HCT116 (cell line): Measurements from ENCODE around the gene ALAD. TPM values are rescaled to one million over a fixed set of nuclear protein-coding genes. Genes with fewer than 3 reads are reported as not detected.

Experiments
- ATAC-seq: fragments of 200-7000 bp; cut with Tn5 transposase; 2 replicates; pipeline ENCODE4 v1.9.1; 2020; ENCODE audit warnings: mild to moderate bottlenecking, moderate library complexity
- Bru-seq: library from RNA; stranded (reverse); fragments of 400-500 nt; gene quantifications from one replicate; lab custom pipeline; 2021; lab: Mats Ljungman, UMichigan
- BruChase-seq, 2 experiments: library from RNA; stranded (reverse); fragments of 400-500 nt; gene quantifications; one replicate each; lab custom pipeline; 2021; lab: Mats Ljungman, UMichigan
- BruUV-seq: library from RNA; stranded (reverse); fragments of 400-500 nt; replicated peaks from 2 replicates; lab custom pipeline; 2021; lab: Mats Ljungman, UMichigan
- CTCF ChIA-PET: fragments of 300-600 bp; sonication (Branson Sonifier 250); formaldehyde crosslinking; loops from one replicate; lab custom pipeline; 2021; ENCODE audit warnings: antibody characterized with exemption; lab: Charles Lee
- POLR2A ChIA-PET: fragments of 300-600, 350-600 bp; sonication (Branson Sonifier 250); formaldehyde crosslinking; loops from one replicate; lab custom pipeline; 2021; ENCODE audit warnings: antibody characterized with exemption; lab: Charles Lee
- RAD21 ChIA-PET, 2 experiments: fragments of 300-600 bp; sonication (Branson Sonifier 250); formaldehyde crosslinking; loops; one replicate each; lab custom pipeline; 2023; ENCODE audit warnings: low total read pairs in 2 of 2; ENCODE audit not compliant: uncharacterized antibody in 2 of 2, unreplicated experiment in 2 of 2, low non-redundant PET in 1 of 2; lab: Charles Lee
- DNase-seq: peaks from one replicate; pipeline ENCODE4 v3.0.0-alpha.2; 2010; ENCODE audit warnings: low read depth, low spot score
- H2AFZ ChIP-seq: fragments of 200-600 bp; shearing (Covaris generic), sonication (generic); 2 replicates; pipeline ENCODE4 v1.6.1; 2017; ENCODE audit warnings: low read depth, mixed run types, mixed read lengths, antibody characterized with exemption, low read length; ENCODE audit not compliant: poor library complexity, severe bottlenecking
- H3K27ac ChIP-seq: 2 replicates; pipeline ENCODE4 v1.5.1; 2012; ENCODE audit warnings: low read depth, low read length
- H3K27me3 ChIP-seq: fragments of 200-600 bp; sonication (generic); 2 replicates; pipeline ENCODE4 v1.6.1; 2016; ENCODE audit warnings: mixed run types, low read length, mixed read lengths; ENCODE audit not compliant: insufficient read depth
- H3K36me3 ChIP-seq, 2 experiments: fragments of 200-500 bp in 1 of 2; fragments of 200-600 bp in 1 of 2; sonication (Bioruptor generic) in 1 of 2; sonication (generic) in 1 of 2; 2 replicates each; pipeline versions ENCODE4 v1.5.1 to v1.6.1; 2014 to 2016; ENCODE audit warnings: low read length in 2 of 2, inconsistent platforms in 1 of 2, mixed read lengths in 1 of 2, mixed run types in 1 of 2; ENCODE audit not compliant: insufficient read depth in 2 of 2, control insufficient read depth in 1 of 2
- H3K4me1 ChIP-seq, 2 experiments: fragments of 200-600 bp in 1 of 2; sonication (generic) in 1 of 2; 2 replicates each; pipeline versions ENCODE4 v1.5.1 to v1.6.1; 2012 to 2017; ENCODE audit warnings: low read length in 2 of 2, inconsistent platforms in 1 of 2, mild to moderate bottlenecking in 1 of 2, mixed read lengths in 1 of 2, mixed run types in 1 of 2, moderate library complexity in 1 of 2; ENCODE audit not compliant: insufficient read depth in 2 of 2, control insufficient read depth in 1 of 2
- H3K4me2 ChIP-seq: fragments of 200-600 bp; sonication (generic); 2 replicates; pipeline ENCODE4 v1.6.1; 2017; ENCODE audit warnings: mixed run types, low read length, mixed read lengths
- H3K4me3 ChIP-seq, 2 experiments: fragments of 200-600 bp in 1 of 2; sonication (generic) in 1 of 2; replicated peaks in 1 of 2; 2 replicates each; pipeline ENCODE4 v1.5.1; 2011 to 2016; ENCODE audit warnings: low read length in 2 of 2, control low read depth in 1 of 2, low read depth in 1 of 2, mild to moderate bottlenecking in 1 of 2, mixed read lengths in 1 of 2, mixed run types in 1 of 2
- H3K79me2 ChIP-seq: fragments of 200-600 bp; sonication (generic); 2 replicates; pipeline ENCODE4 v1.6.1; 2017; ENCODE audit warnings: mild to moderate bottlenecking, mixed run types, low read length, moderate library complexity, mixed read lengths; ENCODE audit not compliant: insufficient read depth
- H3K9ac ChIP-seq: fragments of 200-600 bp; sonication (generic); 2 replicates; pipeline ENCODE4 v1.6.1; 2016; ENCODE audit warnings: low read length, mixed read lengths
- H3K9me2 ChIP-seq: fragments of 200-600 bp; sonication (generic), shearing (Covaris generic); 2 replicates; pipeline ENCODE4 v1.6.1; 2017; ENCODE audit warnings: mixed run types, mild to moderate bottlenecking, moderate library complexity; ENCODE audit not compliant: insufficient read depth
- H3K9me3 ChIP-seq, 2 experiments: fragments of 200-500 bp in 1 of 2; fragments of 200-600 bp in 1 of 2; sonication (Bioruptor generic) in 1 of 2; sonication (generic) in 1 of 2; 2 replicates each; pipeline ENCODE4 v1.6.1; 2014 to 2017; ENCODE audit warnings: low read length in 2 of 2, mixed read lengths in 2 of 2, inconsistent platforms in 1 of 2, low read depth in 1 of 2, mild to moderate bottlenecking in 1 of 2, mixed run types in 1 of 2, moderate library complexity in 1 of 2; ENCODE audit not compliant: control insufficient read depth in 1 of 2, insufficient read depth in 1 of 2
- H4K20me1 ChIP-seq: fragments of 200-600 bp; sonication (generic), shearing (Covaris generic); 2 replicates; pipeline ENCODE4 v1.6.1; 2017; ENCODE audit warnings: mixed run types, mild to moderate bottlenecking, moderate library complexity; ENCODE audit not compliant: insufficient read depth
- CBX3 ChIP-seq: IDR thresholded peaks from 2 replicates; pipeline ENCODE4 v1.6.1; 2012; ENCODE audit warnings: low read depth
- POLR2A ChIP-seq: IDR thresholded peaks from 2 replicates; pipeline ENCODE4 v1.7.0; 2011; ENCODE audit warnings: borderline replicate concordance; ENCODE audit not compliant: insufficient read depth, insufficient read length; ENCODE audit errors: extremely low read depth
- POLR2AphosphoS5 ChIP-seq: IDR thresholded peaks from 2 replicates; pipeline ENCODE4 v1.6.1; 2011; ENCODE audit warnings: mild to moderate bottlenecking, low read depth, low read length, moderate library complexity
- SIN3A ChIP-seq: IDR thresholded peaks from 2 replicates; pipeline ENCODE4 v1.6.1; 2012; ENCODE audit warnings: low read depth
- YY1 ChIP-seq: IDR thresholded peaks from 2 replicates; pipeline ENCODE4 v1.6.1; 2011; ENCODE audit warnings: low read length, low read depth, moderate library complexity, mild to moderate bottlenecking; ENCODE audit not compliant: insufficient replicate concordance; ENCODE audit errors: extremely low read depth
- intact Hi-C: fragments of 100-400 bp; cut with micrococcal nuclease; formaldehyde crosslinking; loops from 2 replicates; pipeline ENCODE4 v1.10.0; 2022
- long read RNA-seq: library from polyadenylated mRNA; unstranded; transcript quantifications from one replicate; pipeline ENCODE4 v2.0.0, GENCODE V29; 2021; ENCODE audit not compliant: unreplicated experiment
- polyA plus RNA-seq: library from polyadenylated mRNA; unstranded; fragments of >200 nt; gene quantifications from 2 replicates; pipeline ENCODE4 v1.2.1, GENCODE V29; 2012; ENCODE audit warnings: missing spikeins
- total RNA-seq: library from RNA; stranded (reverse); gene quantifications from one replicate; pipeline ENCODE4 v1.2.1, GENCODE V29; 2021; ENCODE audit not compliant: unreplicated experiment
- TF ChIP-seq, protein P1 (sequence below), 3 experiments: fragments of 200-600 bp in 1 of 3; sonication (generic) in 1 of 3; IDR thresholded peaks in 2 of 3; conservative IDR thresholded peaks in 1 of 3; 2 replicates each; pipeline ENCODE4 v1.5.1; 2012 to 2017; ENCODE audit warnings: low read depth in 2 of 3, low read length in 2 of 3, antibody characterized with exemption in 1 of 3, borderline replicate concordance in 1 of 3, control low read depth in 1 of 3, mild to moderate bottlenecking in 1 of 3, mixed read lengths in 1 of 3, mixed run types in 1 of 3, moderate library complexity in 1 of 3; ENCODE audit not compliant: insufficient read depth in 1 of 3

Gene ALAD
- total RNA-seq = 14.0 TPM
- polyA plus RNA-seq = 15.1 and 15.7 TPM in 2 replicates
- percentile 47 among the genes with signal in this experiment for Bru-seq, nascent RNA
- BruChase-seq, experiment 1, labeled RNA remaining after a 6-hour chase = percentile 66 among the genes with signal in this experiment
- BruChase-seq, experiment 2, labeled RNA remaining after a 2-hour chase = percentile 64 among the genes with signal in this experiment
- long read RNA-seq, transcript ALAD-201 (12 exons, 3,173 nt) = major isoform, 7 of 17 reads
- long read RNA-seq, partial matches to known transcripts = 4 of 17 reads
- long read RNA-seq, other reads (novel, unspliced or antisense) = 6 of 17 reads

- Histone ChIP-seq H4K20me1 (no peaks in the 10 kb centered on the region), H3K27me3 (no peaks in the 10 kb centered on the region), H3K4me2 (peak within 1 kb of the TSS; percentile 75), H3K9me2 (no peaks in the 10 kb centered on the region), H3K4me1 (peaks cover 8 to 12% of the 10 kb centered on the region in 2 experiments), H3K79me2 (no peaks in the 10 kb centered on the region), H3K36me3 (no peaks in the 10 kb centered on the region), H2AFZ (peak within 1 kb of the TSS; percentile 91), H3K9ac (peak within 1 kb of the TSS; percentile 66), H3K4me3 (peak within 1 kb of the TSS; percentile 76 to 86), H3K27ac (peak within 1 kb of the TSS; percentile 40), H3K9me3 (no peaks in the 10 kb centered on the region)
- CTCF ChIA-PET = interaction anchor here (0.5 to 2.6 kb wide), 12 partner anchors 9 to 257 kb away, joined by 3 to 19 read pairs (median 3); partner anchors contain the start of genes C9orf43, CDC26, POLE3 and PRPF4
- TF ChIP-seq CBX3 = no peak
- TF ChIP-seq, protein P1, sequence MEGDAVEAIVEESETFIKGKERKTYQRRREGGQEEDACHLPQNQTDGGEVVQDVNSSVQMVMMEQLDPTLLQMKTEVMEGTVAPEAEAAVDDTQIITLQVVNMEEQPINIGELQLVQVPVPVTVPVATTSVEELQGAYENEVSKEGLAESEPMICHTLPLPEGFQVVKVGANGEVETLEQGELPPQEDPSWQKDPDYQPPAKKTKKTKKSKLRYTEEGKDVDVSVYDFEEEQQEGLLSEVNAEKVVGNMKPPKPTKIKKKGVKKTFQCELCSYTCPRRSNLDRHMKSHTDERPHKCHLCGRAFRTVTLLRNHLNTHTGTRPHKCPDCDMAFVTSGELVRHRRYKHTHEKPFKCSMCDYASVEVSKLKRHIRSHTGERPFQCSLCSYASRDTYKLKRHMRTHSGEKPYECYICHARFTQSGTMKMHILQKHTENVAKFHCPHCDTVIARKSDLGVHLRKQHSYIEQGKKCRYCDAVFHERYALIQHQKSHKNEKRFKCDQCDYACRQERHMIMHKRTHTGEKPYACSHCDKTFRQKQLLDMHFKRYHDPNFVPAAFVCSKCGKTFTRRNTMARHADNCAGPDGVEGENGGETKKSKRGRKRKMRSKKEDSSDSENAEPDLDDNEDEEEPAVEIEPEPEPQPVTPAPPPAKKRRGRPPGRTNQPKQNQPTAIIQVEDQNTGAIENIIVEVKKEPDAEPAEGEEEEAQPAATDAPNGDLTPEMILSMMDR (IDR thresholded peaks at IDR 0.05 in 2 of 3, conservative IDR thresholded peaks at IDR 0.05 in 1 of 3; ENCODE audit: borderline replicate concordance in 1 of 3, insufficient read depth in 1 of 3, low read depth in 2 of 3, low read length in 2 of 3) = peak in 2 of 3 experiments; percentile 88 to 96; a peak in 4 of 6 replicates
- TF ChIP-seq POLR2A = peak; percentile 41
- peak; percentile 77 for TF ChIP-seq POLR2AphosphoS5
- TF ChIP-seq YY1 = peak; percentile 71
- no peak for TF ChIP-seq SIN3A
- intact Hi-C loops = loop anchor here (1.0 kb wide), 1 partner anchor 257 kb away; no protein-coding TSS in a partner anchor
- DNase-seq (peak; percentile 94), ATAC-seq (peak; percentile 96)
- BruUV-seq = no TSS peak
- POLR2A ChIA-PET = interaction anchor here (0.7 to 1.5 kb wide), 2 partner anchors 9 to 14 kb away, joined by 3 to 13 read pairs; partner anchors contain the start of genes C9orf43 and POLE3
- RAD21 ChIA-PET = interaction anchor here (0.6 to 1.5 kb wide), 3 partner anchors 9 to 257 kb away, joined by 3 to 8 read pairs (median 5); partner anchors contain the start of genes C9orf43 (in 1 of the 2), CDC26 (in 1 of the 2), POLE3 (in 1 of the 2) and PRPF4 (in 1 of the 2)
Observed at GRCh38 chr9:113401027-113401792, at the start of gene ALAD. ALAD (minus strand) TSS chr9:113401284; CDS start chr9:113393559, 7,725 bp downstream.
